NCI-H1694 (cell line): ENCODE results near the gene NFIC.
"Not testable (repeated sequence)": the region's sequence is repeated elsewhere in the genome, so short reads cannot be mapped to it uniquely, and the experiment has no call there.

Experiments used
- DNase-seq: peaks from one replicate; lab custom pipeline; 2025; lab: John Stamatoyannopoulos, UW

Gene NFIC

DNA sequence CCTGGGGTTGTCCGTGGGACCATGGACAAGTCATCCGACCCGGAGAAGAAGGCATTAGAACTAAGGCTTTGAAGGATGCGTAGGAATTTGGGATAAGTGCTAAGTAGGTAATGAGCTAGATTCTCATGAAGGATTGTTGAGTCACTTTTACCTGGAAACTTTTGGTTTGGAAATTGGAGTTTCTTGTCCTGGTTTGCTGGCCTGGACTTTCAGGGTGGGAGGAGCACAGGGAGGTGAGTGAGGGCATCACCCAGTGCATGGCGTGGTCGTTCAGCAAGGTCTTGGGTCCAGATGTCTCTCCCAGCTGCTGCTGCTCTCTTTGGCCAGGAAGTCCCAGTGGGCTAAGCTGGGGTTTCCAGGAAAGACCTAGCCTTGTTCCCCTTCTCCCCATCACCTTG lies 7.6 kb downstream of the NFIC start:
- no peak for DNase-seq

DNA sequence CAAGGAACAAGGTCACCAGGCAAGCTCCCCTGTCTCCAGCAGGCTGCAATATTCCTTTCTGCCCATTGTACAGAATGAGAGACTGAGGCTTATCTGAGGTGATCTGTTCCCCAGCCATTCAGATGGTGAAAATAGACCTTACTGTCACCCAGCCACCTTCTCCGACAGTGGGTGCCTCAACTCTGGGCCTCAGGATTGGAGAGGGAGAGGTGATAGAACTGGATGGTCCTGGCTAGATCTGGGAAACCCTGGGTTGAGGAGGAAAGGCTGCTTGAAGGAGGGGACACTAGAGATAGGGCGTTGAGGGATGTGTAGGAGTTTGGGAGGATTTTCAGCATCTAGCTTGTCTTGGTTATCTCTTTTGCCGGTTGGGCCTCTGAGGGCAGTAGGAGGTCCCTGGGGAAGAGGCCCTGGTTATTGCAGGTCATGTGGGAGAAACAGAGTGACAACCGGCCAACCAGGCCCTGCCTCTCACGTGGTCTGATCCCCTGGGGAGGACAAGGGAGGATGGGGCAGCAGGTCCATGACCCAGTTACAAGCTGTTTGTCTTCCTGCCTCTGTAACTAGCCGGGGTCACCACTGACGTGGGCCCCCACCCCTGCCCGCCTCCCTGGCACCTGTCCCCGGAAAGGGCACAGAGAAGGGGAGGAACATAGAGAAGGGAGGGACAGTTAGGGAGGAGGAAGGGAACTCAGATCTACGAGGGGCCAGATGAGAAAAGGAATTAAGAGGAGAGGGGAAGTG lies 8.2 kb downstream of the NFIC start:
- DNase-seq = no peak

- no peak for DNase-seq
Observed at GRCh38 chr19:3375221-3376090, 9.1 kb downstream of the NFIC start.

DNA sequence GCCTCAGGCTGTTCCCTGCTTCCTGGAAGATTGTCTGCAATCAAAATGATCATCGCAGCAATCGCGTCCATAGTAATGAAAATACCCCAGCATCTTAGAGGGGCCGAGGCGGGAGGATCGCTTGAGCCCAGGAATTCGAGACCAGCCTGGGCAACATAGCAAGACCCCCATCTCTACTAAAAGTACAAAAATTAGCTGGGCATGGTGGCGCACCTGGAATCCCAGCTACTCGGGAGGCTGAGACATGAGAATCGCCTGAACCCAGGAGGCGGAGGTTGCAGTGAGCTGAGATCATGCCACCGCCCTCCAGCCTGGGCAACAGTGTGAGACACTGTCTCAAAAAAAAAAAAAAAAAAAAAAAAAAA lies 9.7 kb downstream of the NFIC start:
- DNase-seq = not testable (repeated sequence)

GRCh38 chr19:3378352-3379150 lies 12.2 kb downstream of the NFIC start:
- DNase-seq = no peak

GRCh38 chr19:3380829-3381228 lies 14.4 kb downstream of the NFIC start:
- no peak for DNase-seq

DNA sequence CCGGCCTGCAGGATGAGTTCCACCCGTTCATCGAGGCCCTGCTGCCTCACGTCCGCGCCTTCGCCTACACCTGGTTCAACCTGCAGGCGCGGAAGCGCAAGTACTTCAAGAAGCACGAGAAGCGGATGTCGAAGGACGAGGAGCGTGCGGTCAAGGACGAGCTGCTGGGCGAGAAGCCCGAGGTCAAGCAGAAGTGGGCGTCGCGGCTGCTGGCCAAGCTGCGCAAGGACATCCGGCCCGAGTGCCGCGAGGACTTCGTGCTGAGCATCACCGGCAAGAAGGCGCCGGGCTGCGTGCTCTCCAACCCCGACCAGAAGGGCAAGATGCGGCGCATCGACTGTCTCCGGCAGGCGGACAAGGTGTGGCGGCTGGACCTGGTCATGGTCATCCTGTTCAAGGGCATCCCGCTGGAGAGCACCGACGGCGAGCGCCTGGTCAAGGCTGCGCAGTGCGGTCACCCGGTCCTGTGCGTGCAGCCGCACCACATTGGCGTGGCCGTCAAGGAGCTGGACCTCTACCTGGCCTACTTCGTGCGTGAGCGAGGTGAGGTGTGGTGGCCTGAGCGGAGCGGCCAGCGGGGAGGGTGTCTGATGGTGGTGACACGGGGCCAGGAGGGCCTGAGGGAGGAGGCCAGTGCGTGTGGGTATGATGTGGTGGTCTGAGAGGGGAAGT lies 15.5 kb downstream of the NFIC start:
- DNase-seq = no peak

- no peak for DNase-seq
Observed at GRCh38 chr19:3382460-3383100, 16.2 kb downstream of the NFIC start.

DNA sequence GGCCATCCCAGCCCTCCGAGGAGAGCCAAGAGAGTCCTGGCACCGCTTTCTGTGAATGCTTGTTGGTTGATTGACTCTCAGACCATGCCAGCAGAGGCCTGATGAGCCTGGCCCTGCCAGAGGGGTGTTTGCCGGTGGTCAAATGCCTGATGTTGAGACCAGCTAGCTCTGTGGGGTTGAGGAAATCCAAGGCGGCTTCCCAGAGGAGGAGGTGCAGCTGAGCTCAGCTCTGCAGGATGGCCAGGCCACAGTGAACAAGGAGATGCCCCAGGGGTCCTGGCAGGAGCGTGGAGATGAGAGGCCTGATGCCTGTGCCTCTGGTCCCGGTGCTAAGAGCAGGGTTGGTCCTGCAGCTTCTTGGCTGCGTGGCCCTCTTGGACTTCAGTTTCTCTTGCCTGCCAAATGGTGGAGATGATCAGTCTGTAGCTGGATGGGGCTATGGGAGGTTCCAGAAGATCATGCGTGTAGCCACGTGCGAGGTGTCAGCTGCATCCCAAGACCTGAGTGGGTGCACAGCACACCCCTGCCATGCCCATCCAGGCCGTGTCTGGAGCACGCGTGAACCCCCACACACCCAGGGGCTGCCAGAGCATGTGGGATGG lies 16.8 kb downstream of the NFIC start:
- no peak for DNase-seq

DNA sequence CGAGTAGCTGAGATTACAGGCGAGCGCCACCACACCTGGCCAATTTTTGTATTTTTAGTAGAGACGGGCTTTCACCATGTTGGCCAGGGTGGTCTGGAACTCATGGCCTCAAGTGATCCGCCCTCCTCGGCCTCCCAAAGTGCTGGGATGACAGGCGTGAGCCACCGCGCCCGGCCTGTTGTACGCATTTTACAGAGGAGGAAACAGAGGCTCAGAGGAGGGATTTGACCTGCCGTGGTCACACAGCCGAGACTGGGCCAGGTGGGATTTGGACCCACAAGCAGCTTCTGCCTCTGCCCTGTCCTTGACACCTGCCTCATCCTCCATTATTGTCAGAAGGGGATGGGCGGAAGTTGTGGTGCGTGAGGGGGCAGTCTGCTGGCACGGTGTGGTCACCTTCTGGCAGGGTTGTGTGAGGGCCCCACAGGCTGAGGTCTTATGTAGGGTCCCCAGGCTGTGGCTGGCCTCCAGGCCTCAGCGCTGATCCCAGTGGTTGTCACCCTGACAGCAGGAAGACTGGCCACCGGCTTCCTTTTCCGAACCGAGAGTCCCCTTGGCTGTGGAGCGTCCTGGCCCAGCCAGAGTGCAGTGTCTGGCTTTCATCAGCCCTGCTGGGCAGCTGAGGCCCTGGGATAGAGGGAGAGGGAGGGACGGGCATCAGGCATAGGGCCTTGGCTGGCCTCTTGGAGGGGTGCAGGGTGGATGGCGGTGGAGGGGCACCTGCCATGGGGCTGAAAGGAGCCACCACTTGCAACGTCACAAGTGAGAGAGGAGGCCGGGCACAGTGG lies 20.3 kb downstream of the NFIC start:
- no peak for DNase-seq

DNA sequence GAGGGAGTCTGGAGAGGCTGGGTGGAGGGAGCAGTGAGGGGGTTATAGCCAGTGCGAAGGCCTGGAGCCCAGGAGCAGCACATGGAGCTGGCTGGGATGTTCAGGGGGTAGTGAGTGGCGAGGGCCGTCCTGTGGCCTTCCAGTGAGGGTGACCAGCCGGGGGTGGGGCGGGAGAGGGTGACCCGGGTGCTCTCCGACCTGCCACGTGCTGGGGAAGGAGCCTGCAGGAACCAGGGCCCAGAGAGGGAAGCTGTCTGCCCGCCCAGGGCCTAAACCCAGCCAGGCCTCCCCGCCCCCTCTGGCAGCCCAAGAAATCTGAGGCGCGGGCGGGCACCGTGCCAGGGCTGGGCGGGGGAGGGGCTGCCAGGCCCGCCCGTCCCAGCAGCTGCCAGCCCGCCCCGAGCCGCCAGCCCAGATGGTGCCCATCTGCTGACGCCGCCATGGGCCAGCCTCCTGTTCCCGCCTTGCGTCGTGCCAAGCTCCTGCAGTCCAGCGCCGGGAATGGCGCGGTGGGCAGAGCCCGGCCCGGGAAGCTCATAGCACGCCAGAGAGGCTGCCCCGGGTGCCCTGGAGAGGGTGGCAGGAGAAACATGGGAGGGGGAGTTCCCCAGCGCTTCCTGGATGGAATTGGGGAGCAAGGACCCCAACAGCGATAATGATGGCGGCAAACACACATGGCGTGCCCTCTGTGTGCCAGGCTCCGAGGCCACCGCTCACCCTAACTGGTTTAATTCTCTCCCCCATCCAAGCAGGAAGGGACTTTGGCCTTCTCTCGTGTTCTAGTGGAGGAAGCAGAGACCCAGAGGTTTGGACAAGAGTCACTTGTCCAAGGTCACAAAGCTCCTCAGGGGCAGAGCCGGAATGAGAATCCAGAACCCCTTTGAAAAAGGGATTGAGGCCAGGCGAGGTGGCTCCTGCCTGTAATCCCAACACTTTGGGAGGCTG lies 21.5 kb downstream of the NFIC start:
- DNase-seq = peak; percentile 81

- DNase-seq = no peak
Observed at GRCh38 chr19:3389446-3389778, 23.0 kb downstream of the NFIC start.

- no peak for DNase-seq
Observed at GRCh38 chr19:3389876-3390371, 23.5 kb downstream of the NFIC start.

DNA sequence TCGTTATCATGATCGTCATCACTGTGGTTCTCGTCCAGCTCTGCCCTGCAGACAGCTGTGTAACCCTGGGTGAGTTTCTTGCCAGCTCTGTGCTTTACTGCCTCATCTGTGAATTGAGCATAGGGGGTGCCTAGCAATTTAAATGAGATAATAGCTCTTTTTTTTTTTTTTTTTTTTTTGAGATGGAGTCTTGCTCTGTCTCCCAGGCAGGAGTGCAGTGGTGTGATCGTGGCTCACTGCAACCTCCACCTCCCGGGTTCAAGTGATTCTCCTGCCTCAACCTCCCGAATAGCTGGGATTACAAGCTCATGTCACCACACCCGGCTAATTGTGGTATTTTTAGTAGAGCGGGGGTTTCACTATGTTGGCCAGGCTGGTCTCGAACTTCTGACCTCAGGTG lies 25.5 kb downstream of the NFIC start:
- DNase-seq = not testable (repeated sequence)

GRCh38 chr19:3392480-3392879 lies 26.1 kb downstream of the NFIC start:
- no peak for DNase-seq

DNA sequence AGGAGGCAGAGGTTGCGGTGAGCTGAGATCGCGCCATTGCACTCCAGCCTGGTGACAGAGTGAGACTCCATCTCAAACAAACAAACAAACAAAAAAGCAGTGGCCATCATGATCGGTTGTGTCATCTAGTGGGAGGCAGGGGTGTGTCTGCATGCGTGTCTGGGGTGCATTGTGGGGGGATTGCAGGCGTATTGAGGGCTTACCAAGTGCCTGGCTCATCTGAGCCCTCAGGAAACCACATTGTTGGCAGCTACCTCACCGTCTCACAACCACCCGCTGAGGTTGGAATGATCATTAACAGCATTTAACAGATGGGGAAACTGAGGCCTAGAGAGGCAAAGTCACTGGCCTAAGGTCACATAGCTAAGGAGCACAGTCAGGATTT lies 30.5 kb downstream of the NFIC start:
- DNase-seq = no peak

- no peak for DNase-seq
Observed at GRCh38 chr19:3397266-3398022, 31.1 kb downstream of the NFIC start.

DNA sequence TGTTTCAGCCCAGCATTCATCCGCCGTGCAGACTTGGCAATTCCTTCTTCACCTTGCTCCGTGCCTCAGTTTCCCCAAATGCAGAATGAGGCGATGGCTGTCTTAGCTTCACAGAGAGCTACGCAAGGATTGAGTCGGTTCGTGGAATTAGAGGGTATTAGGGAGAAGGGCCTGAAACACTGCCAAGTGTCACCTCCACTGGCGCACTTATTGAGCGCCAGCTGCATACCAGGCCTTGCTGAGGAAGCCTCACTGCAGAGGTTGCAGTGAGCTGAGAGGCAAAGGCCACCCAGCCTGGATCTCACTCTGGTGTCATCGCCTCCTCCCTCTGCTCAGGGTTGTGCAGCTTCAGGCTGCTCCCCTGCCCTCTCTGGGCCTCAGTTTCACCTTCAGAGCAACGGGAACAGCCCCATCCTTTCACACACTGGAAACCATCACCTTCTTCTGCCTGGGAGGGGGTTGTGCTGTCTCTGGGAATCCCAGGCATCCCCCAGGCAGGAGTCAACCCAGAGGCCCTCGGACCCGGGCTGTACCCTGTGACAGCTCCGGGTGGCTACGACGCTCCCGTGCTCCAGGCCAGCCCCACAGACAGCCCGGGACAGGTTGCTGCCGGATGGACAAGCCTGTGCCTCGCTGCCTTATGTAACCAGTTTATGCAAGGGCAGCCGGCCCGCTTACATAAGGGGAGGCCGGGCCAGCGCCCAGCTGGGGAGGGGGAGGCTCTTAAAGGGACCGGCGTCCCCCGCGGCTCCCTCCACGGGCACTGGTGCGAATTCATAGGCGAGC lies 31.9 kb downstream of the NFIC start:
- DNase-seq = no peak
